Measurements from ENCODE around the gene IZUMO1R.

GRCh38 chr11:94326947-94327346 lies 22.6 kb downstream of the IZUMO1R start:
- TF ChIP-seq CTCF (conservative IDR thresholded peaks at IDR 0.05; ENCODE audit: low read depth, low read length) (no peak), RCOR1 (IDR thresholded peaks at IDR 0.05; ENCODE audit: insufficient replicate concordance, low read length) (no peak), POLR2A (IDR thresholded peaks at IDR 0.05; ENCODE audit: low read depth, low read length) (no peak), BHLHE40 (IDR thresholded peaks at IDR 0.05; ENCODE audit: low read depth, low read length) (no peak), NFE2L2 (IDR thresholded peaks at IDR 0.05; ENCODE audit: low read depth, low read length) (no peak), CEBPB (IDR thresholded peaks at IDR 0.05; ENCODE audit: low read depth, low read length) (no peak), RAD21 (IDR thresholded peaks at IDR 0.05; ENCODE audit: low read length) (no peak), MXI1 (IDR thresholded peaks at IDR 0.05; ENCODE audit: borderline replicate concordance, low read depth, low read length) (no peak), ELK1 (IDR thresholded peaks at IDR 0.05; ENCODE audit: borderline replicate concordance, low read depth, low read length) (no peak), SMC3 (IDR thresholded peaks at IDR 0.05; ENCODE audit: low read depth, low read length) (no peak), FOS (IDR thresholded peaks at IDR 0.05; ENCODE audit: low read depth, low read length) (no peak)

All from IMR-90 (cell line).